ENCODE measurements around the gene OR52I1. TPM values are rescaled to one million over a fixed set of nuclear protein-coding genes. Genes with fewer than 3 reads are reported as not detected.

OR52I1 gene
- polyA plus RNA-seq, 1 donor from 2014 or later = not detected

GRCh38 chr11:4642043-4642442 is 48.2 kb downstream of the OR52I1 start:
- H3K9me2 ChIP-seq (ENCODE audit: insufficient read depth, low read length) = no peaks in the 10 kb centered on the region
- H3K79me2 ChIP-seq (replicated peaks; ENCODE audit: insufficient read depth, low read length) = no peaks in the 10 kb centered on the region
- no peak overlapping the region for H2AFZ ChIP-seq (ENCODE audit: low read depth, low read length)
- H3K27ac ChIP-seq (ENCODE audit: low read length) = no peak overlapping the region
- no peak overlapping the region for H3K9ac ChIP-seq (ENCODE audit: low read length)
- H3F3A ChIP-seq (ENCODE audit: insufficient read depth, low read length, poor library complexity, severe bottlenecking) = no peaks in the 10 kb centered on the region
- H3K9me3 ChIP-seq (ENCODE audit: low read length) = no peaks in the 10 kb centered on the region
- no peak overlapping the region for H3K4me2 ChIP-seq (ENCODE audit: low read length)
- no peak overlapping the region for H3K4me3 ChIP-seq (ENCODE audit: low read length)
- no peaks in the 10 kb centered on the region for H4K20me1 ChIP-seq (ENCODE audit: insufficient read depth)
- no peak for TF ChIP-seq REST (IDR thresholded peaks at IDR 0.05; ENCODE audit: borderline replicate concordance)
- no peak for TF ChIP-seq TAF1 (IDR thresholded peaks at IDR 0.05; ENCODE audit: low read depth)
- TF ChIP-seq EP300 (conservative IDR thresholded peaks at IDR 0.05; ENCODE audit: poor library complexity, severe bottlenecking) = no peak
- TF ChIP-seq RAD21 (conservative IDR thresholded peaks at IDR 0.05) = no peak
- TF ChIP-seq SMC3 (conservative IDR thresholded peaks at IDR 0.05; ENCODE audit: poor library complexity) = no peak
- TF ChIP-seq POLR2AphosphoS5 (IDR thresholded peaks at IDR 0.05) = no peak
- TF ChIP-seq CTCF (IDR thresholded peaks at IDR 0.05; ENCODE audit: poor library complexity, severe bottlenecking) = no peak
- TF ChIP-seq MXI1 (conservative IDR thresholded peaks at IDR 0.05; ENCODE audit: poor library complexity, severe bottlenecking) = no peak
- no peak for TF ChIP-seq EZH2 (IDR thresholded peaks at IDR 0.05; ENCODE audit: borderline replicate concordance, insufficient read depth, low read length, poor library complexity, severe bottlenecking)
- no peaks in the 10 kb centered on the region for H3K36me3 ChIP-seq (ENCODE audit: insufficient read depth, low read length)
- H3K27me3 ChIP-seq (ENCODE audit: insufficient read depth, low read depth, low read length) = no peaks in the 10 kb centered on the region

GRCh38 chr11:4643076-4643475 is 49.2 kb downstream of the OR52I1 start:
- Histone ChIP-seq H3K27me3 (ENCODE audit: insufficient read depth, low read depth, low read length) (no peaks in the 10 kb centered on the region), H3K79me2 (replicated peaks; ENCODE audit: insufficient read depth, low read length) (no peaks in the 10 kb centered on the region), H4K20me1 (ENCODE audit: insufficient read depth) (no peaks in the 10 kb centered on the region), H3K4me3 (ENCODE audit: low read length) (no peak overlapping the region), H3K4me2 (ENCODE audit: low read length) (no peak overlapping the region), H3K9me3 (ENCODE audit: low read length) (no peaks in the 10 kb centered on the region), H2AFZ (ENCODE audit: low read depth, low read length) (no peak overlapping the region), H3K9ac (ENCODE audit: low read length) (no peak overlapping the region), H3K9me2 (ENCODE audit: insufficient read depth, low read length) (no peaks in the 10 kb centered on the region), H3K27ac (ENCODE audit: low read length) (no peak overlapping the region), H3K36me3 (ENCODE audit: insufficient read depth, low read length) (no peaks in the 10 kb centered on the region), H3F3A (ENCODE audit: insufficient read depth, low read length, poor library complexity, severe bottlenecking) (no peaks in the 10 kb centered on the region)
- TF ChIP-seq EZH2 (IDR thresholded peaks at IDR 0.05; ENCODE audit: borderline replicate concordance, insufficient read depth, low read length, poor library complexity, severe bottlenecking) (no peak), MXI1 (conservative IDR thresholded peaks at IDR 0.05; ENCODE audit: poor library complexity, severe bottlenecking) (no peak), SMC3 (conservative IDR thresholded peaks at IDR 0.05; ENCODE audit: poor library complexity) (no peak), EP300 (conservative IDR thresholded peaks at IDR 0.05; ENCODE audit: poor library complexity, severe bottlenecking) (no peak)

Measured in neural cell (in vitro differentiated cells).